Globus pallidus (tissue), 1 donor: Measurements from ENCODE around the gene AFF3.
"Not testable (repeated sequence)": the region's sequence is repeated elsewhere in the genome, so short reads cannot be mapped to it uniquely, and the experiment has no call there.

Experiments used
- DNase-seq: peaks from one replicate; pipeline ENCODE4 v3.0.0-alpha.2; 2015; ENCODE audit warnings: low spot score

The AFF3 gene

DNA sequence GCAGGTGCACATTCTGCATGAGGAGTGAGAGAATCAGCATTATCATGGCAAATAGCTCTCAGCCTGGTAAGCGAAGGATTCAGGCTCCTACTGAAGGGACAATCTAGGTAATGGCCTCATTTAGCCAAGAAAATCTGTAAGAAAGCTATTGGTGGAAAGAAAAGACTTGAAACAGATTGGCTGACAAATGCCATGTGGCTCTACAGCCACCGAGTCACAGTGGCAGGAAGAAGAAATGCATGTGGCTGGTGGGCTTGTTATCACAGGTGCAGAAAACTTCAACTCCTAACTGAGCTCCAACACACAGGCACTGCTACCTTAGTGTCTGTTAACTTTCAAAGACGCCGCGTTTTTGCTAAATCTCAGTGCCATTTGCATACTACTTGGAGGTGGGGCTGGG lies 592.0 kb downstream of the AFF3 start:
- DNase-seq, result no peak

DNA sequence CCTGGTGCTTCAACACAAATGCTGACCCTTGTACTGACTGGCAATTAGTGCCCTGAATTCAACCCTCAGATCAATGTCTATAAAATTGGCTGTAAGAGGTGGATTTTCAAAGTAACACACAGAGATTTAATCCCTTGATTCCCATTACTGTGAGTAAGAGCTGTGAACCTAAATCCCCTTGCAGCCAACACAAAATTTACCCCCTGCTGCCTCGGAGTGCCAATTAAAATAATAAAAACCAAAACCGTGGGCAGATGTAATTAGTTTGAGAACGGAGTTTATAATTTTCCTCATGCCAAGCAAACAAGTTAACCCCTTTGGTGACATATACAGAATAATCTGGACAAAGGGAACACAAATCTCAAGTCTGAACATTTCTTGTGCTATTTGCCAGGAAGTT lies 596.8 kb downstream of the AFF3 start:
- DNase-seq, result no peak

DNA sequence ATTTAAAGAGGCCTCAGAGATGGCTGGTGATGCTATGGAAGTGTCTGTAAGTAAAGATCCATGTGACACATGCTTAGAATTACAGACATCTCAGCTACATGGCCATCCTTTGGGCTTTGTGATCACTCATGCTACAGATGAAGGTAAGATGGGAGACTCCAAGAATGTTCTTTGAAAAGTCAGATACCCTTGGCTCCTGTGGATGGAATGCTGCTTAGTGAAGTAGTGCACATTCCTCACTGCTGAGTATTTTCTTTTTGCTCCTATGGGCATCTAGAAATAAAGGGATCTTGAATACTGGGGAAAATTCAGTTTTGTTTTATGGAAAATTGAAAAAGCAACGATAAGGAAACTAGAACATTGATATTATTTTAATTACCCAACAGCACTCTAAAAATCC lies 597.3 kb downstream of the AFF3 start:
- DNase-seq, result no peak

GRCh38 chr2:99544608-99545007 lies 597.8 kb downstream of the AFF3 start:
- no peak for DNase-seq

DNA sequence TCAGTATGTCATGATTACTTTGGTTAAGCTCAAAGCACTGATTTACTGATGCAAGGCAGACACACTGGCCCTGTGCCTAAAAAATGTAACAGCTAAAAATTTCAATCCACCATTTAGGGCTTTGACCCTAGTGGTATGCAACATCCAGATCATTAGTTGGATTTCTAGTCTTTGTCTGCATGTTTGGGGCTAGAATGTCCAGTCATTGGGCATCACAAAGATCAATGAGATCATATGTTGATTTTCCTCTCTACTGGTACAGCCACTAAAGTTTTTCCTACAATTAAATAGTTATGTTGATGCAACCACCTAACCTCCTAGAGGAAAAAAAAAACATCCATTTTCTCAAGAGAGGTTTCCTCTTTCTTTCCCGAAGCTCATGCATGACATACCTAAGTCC lies 599.1 kb downstream of the AFF3 start:
- DNase-seq, result no peak

DNA sequence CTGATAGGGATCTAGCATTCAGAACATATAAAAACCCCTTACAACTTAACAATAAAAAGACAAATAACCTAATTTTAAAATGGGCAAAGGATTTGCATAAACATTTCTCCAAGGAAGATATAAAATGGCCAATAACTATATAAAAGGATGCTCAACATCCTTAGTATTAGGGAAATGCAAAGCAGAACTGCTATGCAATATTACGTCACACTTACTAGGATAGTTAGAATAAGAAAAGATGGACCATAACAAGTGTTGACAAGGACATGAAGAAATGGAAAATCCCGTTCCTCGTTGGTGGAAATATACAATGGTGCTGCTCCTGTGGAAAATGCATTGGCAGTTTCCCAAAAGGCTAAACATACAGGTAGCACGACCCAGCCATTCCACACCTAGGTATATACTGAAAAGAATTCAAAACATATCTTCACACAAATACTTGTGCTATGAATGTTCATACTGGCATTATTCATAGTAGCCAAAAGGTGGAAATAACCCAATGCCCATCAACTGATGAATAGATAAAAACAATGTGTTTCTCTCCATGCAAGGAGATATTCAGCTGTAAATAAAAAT lies 604.4 kb downstream of the AFF3 start:
- no peak for DNase-seq

GRCh38 chr2:99524056-99524455 lies 618.3 kb downstream of the AFF3 start:
- no peak for DNase-seq

GRCh38 chr2:99522157-99522556 lies 620.2 kb downstream of the AFF3 start:
- no peak for DNase-seq

GRCh38 chr2:99520813-99521212 lies 621.6 kb downstream of the AFF3 start:
- no peak for DNase-seq

GRCh38 chr2:99520195-99520594 lies 622.2 kb downstream of the AFF3 start:
- DNase-seq, result no peak

- DNase-seq, result no peak
These were observed 628.0 kb downstream of the AFF3 start for GRCh38 chr2:99514357-99514756.

DNA sequence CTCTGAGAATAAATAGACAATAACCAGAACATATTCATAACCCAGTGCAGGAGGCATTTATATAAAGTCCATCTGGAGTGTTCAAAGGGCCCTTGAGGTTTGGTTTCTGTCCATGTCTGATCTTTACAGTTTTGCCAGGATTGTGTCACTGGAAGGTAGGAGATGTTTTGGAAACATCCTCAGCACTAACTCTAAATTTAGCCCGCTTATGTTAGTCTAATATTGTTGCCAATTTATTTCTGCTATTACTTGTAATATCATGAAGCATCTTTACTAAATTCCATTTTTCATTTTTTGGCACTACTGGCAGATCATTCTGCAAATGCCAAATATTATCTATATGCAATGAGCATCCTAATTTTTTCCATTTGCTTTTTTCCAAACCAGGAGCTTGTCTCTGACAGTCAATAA lies 630.2 kb downstream of the AFF3 start:
- DNase-seq, result no peak

- DNase-seq, result no peak
These were observed 633.0 kb downstream of the AFF3 start for GRCh38 chr2:99509387-99509786.

DNA sequence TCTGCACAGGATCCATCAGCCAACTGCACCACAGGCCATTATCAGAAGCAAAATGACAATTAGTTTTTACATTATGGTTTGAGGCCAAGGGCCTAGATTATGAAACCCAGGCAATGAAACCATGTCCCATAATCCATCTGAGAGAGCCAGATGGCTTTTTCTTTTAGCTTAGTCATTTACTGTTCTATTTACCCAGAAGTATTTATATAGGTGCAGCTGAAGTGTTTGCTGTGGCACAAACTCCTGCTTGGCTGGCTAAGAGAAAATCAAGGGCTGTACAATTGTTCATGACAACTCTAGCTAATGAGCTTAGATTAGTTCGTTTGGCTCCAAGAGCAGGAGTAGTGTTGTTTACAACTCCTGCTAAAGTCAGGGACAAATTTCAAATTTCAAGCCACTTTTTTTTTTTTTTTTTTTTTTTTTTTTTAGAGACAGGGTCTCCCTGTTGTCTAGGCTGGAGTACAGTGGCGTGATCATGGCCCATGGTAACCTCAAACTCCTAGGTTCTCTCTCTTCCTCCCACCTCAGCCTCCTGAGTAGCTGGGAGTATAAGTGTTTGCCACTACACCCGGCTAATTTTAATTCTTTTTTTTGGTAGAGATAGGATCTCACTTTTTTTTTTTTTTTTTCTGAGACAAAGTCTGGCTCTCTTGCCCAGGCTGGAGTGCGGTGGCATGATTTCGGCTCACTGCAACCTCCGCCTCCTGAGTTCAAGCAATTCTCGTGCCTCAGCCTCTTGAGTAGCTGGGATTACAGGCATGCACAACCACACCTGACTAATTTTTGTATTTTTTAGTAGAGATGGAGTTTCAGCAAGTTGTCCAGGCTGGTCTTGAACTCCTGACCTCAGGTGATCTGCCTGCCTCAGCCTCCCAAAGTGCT lies 634.2 kb downstream of the AFF3 start:
- no peak for DNase-seq

DNA sequence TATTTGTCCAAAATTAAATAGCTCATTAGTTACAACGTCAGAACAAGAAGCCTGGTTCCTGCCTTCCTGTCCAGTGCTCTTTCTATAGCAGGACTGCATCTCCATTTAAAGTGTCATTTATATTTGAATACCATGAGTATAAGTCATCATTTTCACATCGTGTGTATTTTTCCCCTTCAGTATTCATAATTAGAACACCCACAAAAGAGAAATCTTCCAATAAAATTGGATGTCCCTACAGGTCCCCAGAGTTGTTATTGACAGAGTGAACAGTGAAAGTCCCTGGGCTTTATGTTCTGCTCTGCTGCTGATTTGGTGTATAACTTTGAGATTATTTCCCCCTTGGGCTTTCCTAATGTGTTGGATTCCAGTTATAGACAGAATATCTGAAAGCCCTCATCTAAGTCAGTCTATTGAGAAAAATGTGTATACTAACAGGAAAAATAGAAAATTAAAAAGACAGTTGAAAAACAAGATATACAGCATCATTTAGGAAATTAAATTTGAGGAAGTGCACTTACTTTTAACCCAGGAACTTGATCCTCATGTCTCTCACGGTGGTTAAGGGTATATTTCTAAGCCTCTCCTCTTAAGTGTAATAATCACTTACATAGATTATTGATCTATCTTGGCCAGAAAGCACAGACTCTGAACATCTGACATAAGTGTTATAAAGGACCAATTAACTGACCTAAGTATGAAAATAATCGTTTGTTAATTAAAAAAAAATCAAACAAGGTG lies 637.4 kb downstream of the AFF3 start:
- no peak for DNase-seq

DNA sequence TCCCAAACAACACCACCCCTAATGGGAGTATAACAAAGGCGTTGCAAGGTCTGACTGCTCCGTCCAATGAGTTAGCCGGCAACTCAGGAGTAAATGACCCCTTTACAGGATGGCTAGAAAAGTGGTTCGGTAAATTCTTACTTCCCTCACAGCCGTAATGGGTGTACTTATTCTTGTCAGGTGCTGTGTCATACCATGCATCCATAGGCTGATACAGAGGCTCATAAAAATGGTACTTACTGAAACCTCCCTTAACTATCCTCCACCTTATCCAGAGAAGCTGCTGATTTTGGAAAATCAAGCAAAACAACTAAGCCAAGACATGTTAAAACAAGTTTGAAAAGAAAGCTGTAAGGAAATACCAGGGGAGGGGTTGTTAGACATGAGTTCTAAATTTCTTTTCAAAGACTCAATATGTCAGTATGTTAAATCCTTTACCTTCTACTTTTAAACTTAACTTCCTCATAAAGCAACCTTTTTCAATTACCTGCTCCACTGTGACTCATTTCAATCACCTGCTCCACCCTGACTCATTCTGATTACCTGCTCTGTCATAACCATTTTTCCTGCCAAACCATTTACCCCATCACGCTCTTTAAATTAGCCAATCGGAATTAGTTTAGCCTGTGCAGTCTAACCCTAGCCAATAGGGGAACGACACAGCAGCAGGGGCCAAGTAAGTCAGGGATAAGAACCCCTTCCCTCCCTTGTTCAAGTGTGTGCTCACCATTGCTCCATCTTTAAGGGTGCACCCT lies 638.6 kb downstream of the AFF3 start:
- not testable (repeated sequence) for DNase-seq

DNA sequence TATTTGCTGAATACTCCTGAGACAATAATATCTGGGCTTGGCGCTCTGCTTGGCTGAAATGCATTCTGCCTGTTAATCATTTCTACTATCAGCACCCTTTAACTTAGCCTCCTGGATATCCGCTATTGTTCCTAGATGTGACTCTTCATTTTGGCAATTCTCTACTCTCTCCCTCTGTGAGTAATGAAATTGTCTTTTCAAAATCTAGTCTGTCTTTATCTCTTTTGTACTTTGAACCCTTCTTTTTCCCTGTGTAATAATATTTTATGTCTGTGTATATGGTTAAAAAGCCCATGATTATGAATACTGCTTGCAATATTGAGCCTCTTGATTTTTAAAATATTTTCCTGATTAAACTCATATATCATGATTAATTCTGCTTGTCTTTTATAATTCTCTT lies 646.4 kb downstream of the AFF3 start:
- no peak for DNase-seq
